Activated T-helper 1 cell treated with anti-CD3 and anti-CD28 coated beads, Interleukin-12 subunit alpha, Interleukin-12 subunit beta, Interleukin-2, Interleukin-4 antibody, amounts not matched to agents 30 ng/mL and 10 ng/mL and 1 ng/mL, durations not matched to agents 14 hours and 24 hours and 36 hours (primary cell): ENCODE measurements around the gene CPA4. TPM values are rescaled to one million over a fixed set of nuclear protein-coding genes. Genes with fewer than 3 reads are reported as not detected.
"Not testable (repeated sequence)": the region's sequence is repeated elsewhere in the genome, so short reads cannot be mapped to it uniquely, and the experiment has no call there.

ENCODE experiments used
- DNase-seq: peaks from one replicate; pipeline ENCODE4 v3.0.0; 2021; ENCODE audit warnings: low spot score
- H3K27ac Mint-ChIP-seq: one replicate; pipeline ENCODE4 v1.8.0; 2021; ENCODE audit warnings: mild to moderate bottlenecking, mixed read lengths
- H3K27me3 Mint-ChIP-seq: one replicate; pipeline ENCODE4 v1.8.0; 2022; ENCODE audit warnings: mild to moderate bottlenecking, moderate library complexity, mixed read lengths; ENCODE audit not compliant: insufficient read depth
- H3K36me3 Mint-ChIP-seq: one replicate; pipeline ENCODE4 v1.8.0; 2021; ENCODE audit warnings: low read depth, mixed read lengths
- H3K4me1 Mint-ChIP-seq: one replicate; pipeline ENCODE4 v1.8.0; 2021; ENCODE audit warnings: low read depth, mixed read lengths
- H3K4me3 Mint-ChIP-seq: one replicate; pipeline ENCODE4 v1.8.0; 2021; ENCODE audit warnings: mild to moderate bottlenecking, moderate library complexity, mixed read lengths
- H3K9me3 Mint-ChIP-seq: one replicate; pipeline ENCODE4 v1.8.0; 2021; ENCODE audit warnings: mixed read lengths
- intact Hi-C: fragments of 100-400 bp; cut with micrococcal nuclease; formaldehyde crosslinking; loops from one replicate; pipeline ENCODE4 v1.15.1; 2024
- total RNA-seq: library from RNA; stranded (reverse); gene quantifications from 2 replicates; pipeline ENCODE4 v1.2.3, GENCODE V29; 2022

Gene CPA4
- total RNA-seq, 1 donor from 2014 or later, result not detected

GRCh38 chr7:130321542-130322229, 28.7 kb downstream of the CPA4 start:
- H3K27ac Mint-ChIP-seq, DNase-seq, H3K27me3 Mint-ChIP-seq, H3K9me3 Mint-ChIP-seq, intact Hi-C loops, H3K36me3 Mint-ChIP-seq, H3K4me3 Mint-ChIP-seq, H3K4me1 Mint-ChIP-seq: not testable (repeated sequence)

GRCh38 chr7:130322615-130323014, 29.7 kb downstream of the CPA4 start:
- no peak overlapping the region for H3K27ac Mint-ChIP-seq

DNA sequence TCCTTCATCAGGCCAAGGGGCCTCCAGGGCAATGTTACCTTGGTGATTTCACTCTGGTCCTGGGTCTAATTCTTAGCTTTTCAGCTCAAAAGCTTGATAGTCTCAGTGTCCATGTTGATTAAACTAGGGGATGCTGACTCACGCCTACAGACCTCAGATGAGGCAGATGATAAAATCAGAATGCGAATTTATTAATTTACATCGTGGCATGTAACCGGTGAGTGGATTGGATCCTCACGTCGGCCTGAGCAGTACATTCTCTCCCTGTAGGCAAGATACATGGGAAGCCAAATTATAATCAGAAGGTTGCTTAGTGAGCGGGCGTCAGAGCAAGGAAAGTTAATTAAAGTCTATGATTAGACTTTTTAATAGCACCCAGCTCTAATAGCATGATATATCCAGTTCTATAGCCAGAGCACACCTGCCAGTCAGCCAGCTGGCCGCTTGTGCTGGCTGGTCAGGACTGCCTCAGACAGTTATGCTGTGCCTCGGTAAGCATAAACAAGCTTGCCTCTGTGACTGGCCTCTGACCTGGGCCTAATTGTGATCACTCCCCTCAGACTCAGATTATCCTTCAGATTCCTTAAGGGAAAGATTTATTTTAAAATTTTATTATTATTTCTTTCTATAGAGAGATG, 31.5 kb downstream of the CPA4 start:
- no peaks in the 10 kb centered on the region for H3K4me1 Mint-ChIP-seq
- intact Hi-C loops, result no loop called here
- H3K36me3 Mint-ChIP-seq, result no peaks in the 10 kb centered on the region

More at GRCh38 chr7:130322615-130323014, 29.7 kb downstream of the CPA4 start:
- DNase-seq, result no peak
- H3K4me3 Mint-ChIP-seq, result no peak overlapping the region
- H3K36me3 Mint-ChIP-seq, result no peaks in the 10 kb centered on the region
- H3K9me3 Mint-ChIP-seq, result peaks cover 8% of the 10 kb centered on the region
- no peaks in the 10 kb centered on the region for H3K27me3 Mint-ChIP-seq
- no peaks in the 10 kb centered on the region for H3K4me1 Mint-ChIP-seq
- intact Hi-C loops, result no loop called here

DNA sequence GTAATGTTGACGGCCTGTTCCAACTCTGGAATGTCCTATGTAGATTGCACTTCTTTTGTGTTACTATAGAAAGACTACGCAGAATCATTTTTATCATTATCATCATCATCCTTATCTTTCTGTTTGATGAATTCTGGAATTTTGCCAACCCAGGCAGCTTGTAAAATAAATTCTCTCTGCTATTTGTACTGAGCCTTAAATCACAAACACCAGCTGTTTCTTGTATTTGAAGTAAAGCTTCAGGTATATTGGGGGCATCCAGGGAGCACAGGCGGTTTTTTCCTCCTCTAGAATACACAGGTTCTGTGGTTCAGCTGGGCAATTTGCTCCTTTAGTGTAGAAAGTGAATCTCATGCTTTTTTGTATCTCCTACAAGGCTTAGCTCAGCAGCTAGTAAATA, 36.7 kb downstream of the CPA4 start:
- Mint-ChIP-seq H3K4me1 (no peaks in the 10 kb centered on the region), H3K36me3 (no peaks in the 10 kb centered on the region), H3K27me3 (no peaks in the 10 kb centered on the region), H3K9me3 (peaks cover 4% of the 10 kb centered on the region), H3K4me3 (no peak overlapping the region), H3K27ac (no peak overlapping the region)
- DNase-seq, result no peak
- intact Hi-C loops, result no loop called here

More for the DNA sequence above, 31.5 kb downstream of the CPA4 start:
- DNase-seq, result no peak
- H3K27me3 Mint-ChIP-seq, result no peaks in the 10 kb centered on the region
- H3K27ac Mint-ChIP-seq, result no peak overlapping the region
- H3K4me3 Mint-ChIP-seq, result no peak overlapping the region
- peaks cover 4% of the 10 kb centered on the region for H3K9me3 Mint-ChIP-seq

- no peak overlapping the region for H3K4me3 Mint-ChIP-seq
- DNase-seq, result no peak
- H3K27me3 Mint-ChIP-seq, result no peaks in the 10 kb centered on the region
Measured at GRCh38 chr7:130332259-130333053, 39.5 kb downstream of the CPA4 start.

GRCh38 chr7:130333832-130334231, 40.9 kb downstream of the CPA4 start:
- intact Hi-C loops, result no loop called here
- H3K36me3 Mint-ChIP-seq, result no peaks in the 10 kb centered on the region

More at GRCh38 chr7:130332259-130333053, 39.5 kb downstream of the CPA4 start:
- H3K4me1 Mint-ChIP-seq, result no peaks in the 10 kb centered on the region
- no peaks in the 10 kb centered on the region for H3K36me3 Mint-ChIP-seq
- no peaks in the 10 kb centered on the region for H3K9me3 Mint-ChIP-seq
- no peak overlapping the region for H3K27ac Mint-ChIP-seq
- intact Hi-C loops, result no loop called here

DNA sequence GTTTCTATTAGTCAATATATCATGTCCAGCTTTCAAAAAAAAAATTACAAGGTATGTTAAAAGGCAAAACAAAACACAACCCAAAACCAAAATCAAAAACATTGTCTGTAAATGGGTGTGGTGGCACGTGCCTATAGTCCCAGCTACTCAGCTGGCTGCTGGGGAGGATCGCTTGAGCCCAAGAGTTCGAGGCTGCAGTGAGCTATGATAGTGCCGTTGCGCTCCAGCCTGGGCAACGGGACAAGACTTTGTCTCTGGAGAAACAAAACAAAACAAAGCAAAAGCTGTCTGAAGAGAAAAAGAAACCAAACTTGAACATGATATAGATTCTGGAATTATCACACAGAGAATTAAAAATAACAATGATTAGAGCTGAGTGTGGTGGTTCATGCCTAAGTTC, 41.3 kb downstream of the CPA4 start:
- Mint-ChIP-seq H3K36me3 (no peaks in the 10 kb centered on the region), H3K9me3 (no peaks in the 10 kb centered on the region), H3K4me1 (no peaks in the 10 kb centered on the region), H3K27me3 (no peaks in the 10 kb centered on the region), H3K4me3 (no peak overlapping the region), H3K27ac (no peak overlapping the region)
- intact Hi-C loops, result no loop called here
- no peak for DNase-seq

More at GRCh38 chr7:130333832-130334231, 40.9 kb downstream of the CPA4 start:
- H3K9me3 Mint-ChIP-seq, result no peaks in the 10 kb centered on the region
- H3K27ac Mint-ChIP-seq, result no peak overlapping the region
- no peak for DNase-seq
- H3K27me3 Mint-ChIP-seq, result no peaks in the 10 kb centered on the region
- no peak overlapping the region for H3K4me3 Mint-ChIP-seq
- H3K4me1 Mint-ChIP-seq, result no peaks in the 10 kb centered on the region

- H3K27me3 Mint-ChIP-seq, result no peaks in the 10 kb centered on the region
- H3K4me3 Mint-ChIP-seq, result no peak overlapping the region
- no peaks in the 10 kb centered on the region for H3K9me3 Mint-ChIP-seq
- intact Hi-C loops, result no loop called here
- no peak for DNase-seq
- H3K36me3 Mint-ChIP-seq, result no peaks in the 10 kb centered on the region
- no peak overlapping the region for H3K27ac Mint-ChIP-seq
- H3K4me1 Mint-ChIP-seq, result no peaks in the 10 kb centered on the region
Measured at GRCh38 chr7:130337410-130337971, 44.5 kb downstream of the CPA4 start.

GRCh38 chr7:130338233-130338632, 45.3 kb downstream of the CPA4 start:
- Mint-ChIP-seq H3K4me3 (no peak overlapping the region), H3K27me3 (no peaks in the 10 kb centered on the region), H3K36me3 (no peaks in the 10 kb centered on the region), H3K4me1 (no peaks in the 10 kb centered on the region), H3K9me3 (no peaks in the 10 kb centered on the region), H3K27ac (no peak overlapping the region)
- DNase-seq, result no peak
- intact Hi-C loops, result no loop called here

DNA sequence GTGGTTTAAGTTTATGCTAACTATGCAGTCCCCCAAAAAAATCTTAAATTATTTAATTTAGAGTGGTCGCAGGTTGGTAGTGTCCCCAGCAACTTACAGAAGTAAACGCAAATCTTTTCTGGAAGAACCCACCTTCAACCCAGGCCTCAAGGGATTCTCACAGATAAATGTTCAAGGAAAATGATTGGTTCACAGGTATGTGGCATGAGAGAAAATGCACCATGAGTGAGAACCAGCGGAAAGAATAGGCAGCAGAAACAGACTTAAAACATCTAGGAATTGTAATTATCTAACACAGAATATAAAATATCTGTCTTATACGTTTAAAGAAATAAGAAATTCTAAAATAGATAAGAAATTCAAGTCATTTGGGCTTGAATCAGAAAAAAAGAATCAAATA, 48.9 kb downstream of the CPA4 start:
- intact Hi-C loops, result no loop called here
- no peak for DNase-seq
- Mint-ChIP-seq H3K9me3 (no peaks in the 10 kb centered on the region), H3K27ac (no peak overlapping the region), H3K4me3 (no peak overlapping the region), H3K27me3 (peaks cover 3% of the 10 kb centered on the region), H3K36me3 (no peaks in the 10 kb centered on the region), H3K4me1 (no peaks in the 10 kb centered on the region)

- H3K9me3 Mint-ChIP-seq, result no peaks in the 10 kb centered on the region
- DNase-seq, result no peak
- no peaks in the 10 kb centered on the region for H3K36me3 Mint-ChIP-seq
- no peaks in the 10 kb centered on the region for H3K4me1 Mint-ChIP-seq
- intact Hi-C loops, result no loop called here
- H3K4me3 Mint-ChIP-seq, result no peak overlapping the region
- H3K27me3 Mint-ChIP-seq, result peaks cover 3% of the 10 kb centered on the region
- no peak overlapping the region for H3K27ac Mint-ChIP-seq
Measured at GRCh38 chr7:130342701-130343380, 49.9 kb downstream of the CPA4 start.

DNA sequence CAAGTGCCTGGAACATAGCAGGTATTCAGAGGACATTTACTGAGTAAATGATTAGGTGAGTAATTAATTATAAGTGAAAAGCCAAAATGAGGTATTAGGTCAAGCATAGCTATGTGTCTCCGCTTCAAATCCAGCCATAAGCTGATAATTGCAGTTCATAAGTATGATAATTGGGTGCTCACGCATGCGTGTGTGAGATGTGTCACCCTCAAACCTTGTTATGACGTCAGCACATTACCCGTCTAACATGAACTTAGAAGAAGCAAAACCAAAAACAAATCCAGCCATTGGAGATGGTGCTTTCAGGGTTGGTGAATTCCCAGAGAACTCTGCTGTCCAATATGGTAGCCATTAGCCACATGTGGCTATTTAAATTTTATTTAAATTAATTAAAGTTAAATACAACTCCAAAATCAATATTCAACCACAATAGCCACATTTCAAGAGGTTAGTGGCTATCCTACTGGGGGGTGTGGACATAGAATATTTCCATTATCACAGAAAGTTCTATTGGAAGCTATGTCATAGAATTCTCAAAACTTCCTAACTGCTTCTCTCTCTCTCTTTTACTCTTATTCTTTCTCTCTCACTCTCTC, 51.4 kb downstream of the CPA4 start, which contains the start of gene CPA5:
TSS of gene CPA5 (plus strand) at position 546 of the 596 bp plus-strand sequence. CDS start 1,670 bp downstream, outside the sequence.
- Mint-ChIP-seq H3K36me3 (no peaks in the 10 kb centered on the region), H3K27me3 (peaks cover 3% of the 10 kb centered on the region), H3K27ac (no peak within 1 kb of the TSS), H3K9me3 (no peaks in the 10 kb centered on the region), H3K4me1 (no peaks in the 10 kb centered on the region), H3K4me3 (no peak within 1 kb of the TSS)
- DNase-seq, result no peak
- intact Hi-C loops, result no loop called here
